Pons (tissue), 1 donor: Measurements from ENCODE around the gene TEX53.

Experiments used
- DNase-seq: peaks from one replicate; pipeline ENCODE4 v3.0.0-alpha.2; 2016; ENCODE audit warnings: low spot score

Gene TEX53

GRCh38 chr9:114657705-114658104 is at the start of gene TEX53:
TEX53 (minus strand) TSS chr9:114657805; CDS start chr9:114657774, 31 bp downstream.
- DNase-seq: no peak

DNA sequence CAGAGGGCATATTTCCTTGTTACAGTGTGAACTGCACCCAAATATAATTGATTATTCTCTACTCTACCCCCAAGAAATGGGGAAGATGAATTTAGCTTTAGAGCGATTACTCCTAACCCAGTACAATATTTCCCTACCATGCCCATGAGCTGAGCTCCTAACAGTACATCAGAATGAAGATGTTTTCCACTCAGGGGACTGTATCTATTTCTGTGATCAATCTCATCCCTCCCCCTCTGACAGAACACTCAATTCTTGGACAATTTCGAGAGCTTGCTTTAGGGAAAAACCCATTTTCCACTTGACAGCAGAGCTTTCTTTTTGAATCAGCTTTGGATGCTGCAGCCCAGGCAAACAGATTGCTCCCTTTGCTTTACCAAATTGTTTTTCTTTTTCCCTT is 49.1 kb upstream of the TEX53 start:
- DNase-seq: no peak

DNA sequence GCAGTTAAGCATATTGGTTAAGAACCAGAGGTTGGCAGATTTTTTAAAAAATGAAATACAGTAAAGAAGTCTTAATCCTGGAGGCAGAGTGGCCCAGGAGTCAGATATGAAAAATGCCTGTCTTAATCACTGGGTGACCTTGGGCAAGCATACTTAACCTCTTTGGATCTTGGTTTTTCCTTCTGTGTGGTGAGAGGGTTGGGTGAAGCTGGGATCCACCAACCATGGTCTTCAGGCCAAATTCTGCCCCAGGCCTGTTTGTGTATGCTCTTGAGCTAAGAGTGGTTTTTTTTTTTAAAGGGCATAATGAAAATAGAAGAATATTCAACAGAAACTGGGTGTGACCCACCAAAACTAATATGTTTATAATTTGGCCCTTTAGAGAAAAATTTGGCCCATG is 44.4 kb upstream of the TEX53 start:
- DNase-seq: no peak

DNA sequence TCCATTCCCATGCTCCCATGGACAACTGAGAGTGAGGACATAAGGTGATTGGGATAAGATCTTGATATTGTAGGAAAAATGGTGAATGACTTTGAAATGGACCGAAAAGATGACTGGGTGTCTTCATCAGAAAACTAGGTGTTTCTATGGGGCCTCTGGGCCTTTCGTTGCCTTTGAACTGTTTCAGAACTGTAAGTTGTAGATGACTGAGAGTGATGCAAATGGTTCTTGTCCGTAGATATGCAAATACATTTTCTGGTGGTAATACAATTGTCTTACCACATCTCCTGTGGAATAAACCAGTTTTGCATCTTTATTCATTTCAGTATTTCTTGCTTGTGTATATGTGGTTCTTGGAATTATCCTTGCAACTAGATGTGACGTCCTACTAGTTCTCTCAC is 40.3 kb upstream of the TEX53 start:
- DNase-seq: no peak

DNA sequence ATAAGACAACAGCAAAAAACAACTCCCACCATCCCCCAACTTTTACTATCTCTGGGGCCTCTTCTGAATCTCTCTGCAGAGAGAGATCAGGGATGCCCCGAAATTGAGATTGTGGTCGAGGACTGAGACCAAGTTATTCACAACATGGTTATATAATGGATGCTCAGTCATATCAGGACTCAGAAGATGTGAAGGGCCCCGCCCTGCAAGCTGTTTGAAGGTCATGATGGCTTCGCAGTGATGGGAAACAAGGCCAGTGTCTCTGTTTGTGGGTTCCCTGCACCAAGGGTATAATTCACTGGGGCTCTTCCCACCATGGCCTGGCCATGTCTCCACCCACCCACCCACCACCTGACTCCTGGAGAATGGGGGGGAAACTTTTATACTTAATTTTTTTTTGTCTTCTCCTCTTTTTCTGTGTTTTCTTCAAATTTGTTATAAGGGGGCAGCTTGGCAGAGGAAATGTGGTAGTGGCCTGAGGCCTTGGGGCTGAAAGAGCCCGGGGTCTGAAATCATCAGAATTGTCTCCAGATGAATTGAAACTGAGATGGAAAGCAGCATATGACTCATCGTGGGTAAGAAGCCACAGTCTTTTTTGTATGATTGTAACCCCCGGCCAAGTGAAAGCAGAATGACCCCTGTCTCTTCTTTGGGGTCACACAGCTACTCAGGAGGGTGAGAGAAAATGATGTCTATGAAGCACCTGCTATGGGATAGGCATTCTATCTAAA is 39.4 kb upstream of the TEX53 start:
- no peak for DNase-seq

- DNase-seq: no peak
These were observed 38.3 kb upstream of the TEX53 start for GRCh38 chr9:114695948-114696347.

- DNase-seq: no peak
These were observed 37.2 kb upstream of the TEX53 start for GRCh38 chr9:114694719-114695269.

- DNase-seq: no peak
These were observed 36.5 kb upstream of the TEX53 start for GRCh38 chr9:114694146-114694545.

DNA sequence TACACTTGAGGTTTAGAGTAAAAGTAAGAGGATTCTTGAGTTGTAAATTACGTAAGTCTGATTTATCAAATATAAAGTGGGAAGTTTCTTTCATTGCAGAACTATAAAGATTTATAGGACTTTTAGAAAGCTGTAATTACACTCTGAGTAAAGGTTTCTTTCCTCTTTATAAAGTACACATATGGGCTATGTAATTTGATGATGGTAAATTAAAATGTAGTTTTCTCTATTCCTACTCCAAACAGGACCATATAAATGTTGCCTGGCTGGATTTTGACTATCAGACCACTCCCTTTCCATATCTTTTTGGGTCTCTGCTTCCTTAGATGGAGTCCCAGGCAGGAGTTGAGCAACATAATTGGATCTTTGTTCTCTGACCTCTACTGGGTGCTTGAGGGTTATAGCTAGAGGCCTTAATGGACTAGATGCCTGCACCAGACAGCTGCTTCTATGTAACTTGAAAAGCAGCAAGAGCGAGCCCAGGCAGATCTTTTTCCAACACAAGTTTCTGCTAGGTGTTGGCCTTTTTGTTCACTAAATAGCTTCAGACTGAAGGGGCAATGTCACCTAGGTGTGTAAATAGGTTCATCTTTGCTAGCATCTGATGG is 35.7 kb upstream of the TEX53 start:
- no peak for DNase-seq

DNA sequence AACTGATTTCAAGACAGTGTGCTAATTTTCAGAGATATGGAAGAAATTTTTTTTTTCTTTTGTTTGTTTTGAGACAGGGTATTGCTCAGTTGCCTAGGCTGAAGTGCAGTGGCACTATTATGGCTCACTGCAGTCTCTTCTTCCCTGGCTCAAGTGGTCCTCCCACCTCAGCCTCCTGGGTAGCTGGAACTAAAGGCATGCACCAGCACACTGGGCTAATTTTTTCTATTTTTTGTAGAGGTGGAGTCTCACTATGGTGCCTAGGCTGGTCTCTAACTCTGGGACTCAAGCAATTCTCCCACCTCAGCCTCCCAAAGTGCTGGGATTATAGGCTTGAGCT is 34.3 kb upstream of the TEX53 start:
- no peak for DNase-seq

DNA sequence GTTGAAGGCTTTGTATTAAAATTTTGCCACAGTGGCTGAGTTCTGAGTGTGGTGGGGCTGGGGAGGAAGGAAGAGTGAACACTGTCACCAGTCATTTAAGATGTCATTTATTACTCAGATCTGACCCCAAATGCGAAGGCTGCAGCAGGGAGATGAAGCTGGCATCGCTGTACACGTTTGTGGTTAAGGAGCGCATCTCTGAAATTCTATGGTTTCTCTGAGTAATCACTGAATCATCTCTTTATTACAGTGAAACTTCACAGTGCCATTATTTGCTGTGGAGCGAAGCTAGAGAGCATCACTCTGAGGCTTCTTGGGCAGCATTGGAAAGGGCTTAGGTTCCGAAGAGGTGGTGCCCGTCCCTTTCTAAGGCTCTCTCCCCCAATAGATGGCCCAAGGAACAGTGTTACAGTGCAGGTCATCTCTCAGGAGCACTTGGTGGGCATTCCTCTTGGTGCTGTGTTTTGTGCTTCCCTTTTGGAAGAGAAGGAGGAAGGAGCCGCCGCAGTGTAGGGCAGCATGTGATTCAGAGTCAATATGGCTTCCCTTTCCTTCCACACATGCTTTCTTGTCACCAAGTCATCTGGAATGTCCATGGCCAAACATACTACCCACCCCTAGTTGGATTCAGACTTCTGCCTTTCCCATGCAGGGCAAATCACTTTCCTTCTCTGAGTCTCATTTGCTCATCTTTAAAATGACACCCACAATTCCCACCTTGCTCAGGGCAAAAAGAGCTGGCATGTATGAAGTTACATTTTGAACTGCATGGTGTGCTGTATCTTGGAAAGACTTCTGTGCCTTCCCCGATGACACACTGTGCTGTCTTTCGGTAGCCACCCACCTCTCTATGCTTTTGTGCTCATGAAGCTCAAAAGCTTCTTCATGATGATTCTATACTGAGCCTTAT is 33.7 kb upstream of the TEX53 start:
- DNase-seq: no peak

DNA sequence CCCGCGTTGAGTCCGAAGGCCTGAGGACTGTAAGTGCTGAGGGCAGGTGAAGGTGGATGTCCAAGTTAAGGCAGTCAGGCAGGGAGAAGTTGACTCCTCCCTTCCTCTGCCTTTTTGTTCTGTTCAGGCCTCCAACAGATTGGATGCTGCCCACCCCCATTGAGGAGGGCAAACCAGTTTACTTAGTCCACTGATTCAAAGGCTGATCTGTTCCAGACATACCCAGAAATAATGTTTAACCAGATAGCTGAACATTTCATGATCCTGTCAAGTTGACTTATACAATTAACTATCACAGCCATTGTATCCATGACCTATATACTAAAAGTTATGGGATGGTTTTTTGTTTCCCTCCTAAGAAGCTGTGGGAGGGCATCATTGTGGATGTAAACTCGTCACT is 32.7 kb upstream of the TEX53 start:
- DNase-seq: no peak

DNA sequence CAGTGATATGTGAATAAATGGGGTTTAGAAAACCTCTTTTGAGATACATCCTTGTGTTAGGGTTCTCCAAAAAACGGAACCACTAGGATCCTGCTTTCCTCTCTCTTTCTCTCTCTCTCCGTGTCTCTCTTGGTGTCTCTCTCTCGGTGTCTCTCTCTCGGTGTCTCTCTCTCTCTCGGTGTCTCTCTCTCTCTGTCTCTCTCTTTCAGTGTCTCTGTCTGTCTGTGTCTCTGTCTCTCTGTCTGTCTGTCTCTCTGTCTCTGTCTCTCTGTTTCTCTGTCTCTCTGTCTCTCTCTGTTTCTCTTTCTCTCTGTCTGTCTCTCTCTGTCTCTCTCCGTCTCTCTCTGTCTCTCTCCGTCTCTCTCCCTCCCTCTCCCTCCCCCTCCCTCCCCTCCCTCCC is 32.2 kb upstream of the TEX53 start:
- no peak for DNase-seq

DNA sequence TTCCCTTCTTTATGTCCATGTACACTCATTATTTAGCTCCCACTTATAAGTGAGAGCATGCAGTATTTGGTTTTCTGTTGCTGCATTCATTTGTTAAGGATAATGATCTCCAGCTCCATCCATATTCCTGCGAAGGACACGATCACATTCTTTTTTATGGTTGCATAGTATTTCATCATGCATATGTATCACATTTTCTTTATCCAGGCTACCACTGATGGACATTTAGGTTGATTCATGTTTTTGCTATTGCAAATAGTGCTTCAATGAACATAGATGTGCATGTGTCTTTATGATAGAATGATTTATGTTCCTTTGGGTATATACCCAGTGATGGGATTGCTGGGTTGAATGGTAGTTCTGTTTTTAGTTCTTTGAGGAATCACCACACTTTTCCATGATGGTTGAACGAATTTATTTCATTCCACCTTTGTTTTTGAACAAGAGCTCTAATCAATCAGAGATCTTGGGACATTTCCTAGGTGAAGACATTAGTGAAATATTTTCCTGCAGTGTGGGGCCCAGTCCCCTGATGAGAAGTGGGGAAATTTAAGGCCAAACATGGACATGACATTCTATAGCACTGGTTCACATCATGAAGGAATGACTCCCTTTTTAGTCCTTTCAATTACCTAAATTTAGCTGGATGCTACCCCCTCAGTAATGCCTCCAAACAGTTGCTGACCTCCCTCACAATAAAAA is 31.5 kb upstream of the TEX53 start:
- DNase-seq: no peak

DNA sequence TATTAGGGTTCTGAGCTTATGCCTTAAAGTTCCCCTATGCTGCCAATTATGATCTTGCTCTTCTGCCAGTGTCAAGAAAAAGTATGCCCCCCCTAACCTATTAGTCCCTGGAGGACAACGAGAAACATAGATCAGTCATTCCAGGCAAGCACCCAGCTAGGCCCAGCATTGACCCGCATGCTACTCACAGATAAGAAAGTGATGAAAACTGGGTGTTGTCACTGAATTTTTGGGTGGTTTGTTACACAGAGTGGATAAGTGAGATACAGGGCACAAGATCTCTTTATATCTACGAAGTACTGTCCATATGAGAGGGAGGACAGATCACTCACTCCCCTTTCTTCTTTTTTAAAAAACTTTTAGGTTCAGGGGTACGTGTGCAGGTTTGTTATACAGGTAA is 30.8 kb upstream of the TEX53 start:
- no peak for DNase-seq

DNA sequence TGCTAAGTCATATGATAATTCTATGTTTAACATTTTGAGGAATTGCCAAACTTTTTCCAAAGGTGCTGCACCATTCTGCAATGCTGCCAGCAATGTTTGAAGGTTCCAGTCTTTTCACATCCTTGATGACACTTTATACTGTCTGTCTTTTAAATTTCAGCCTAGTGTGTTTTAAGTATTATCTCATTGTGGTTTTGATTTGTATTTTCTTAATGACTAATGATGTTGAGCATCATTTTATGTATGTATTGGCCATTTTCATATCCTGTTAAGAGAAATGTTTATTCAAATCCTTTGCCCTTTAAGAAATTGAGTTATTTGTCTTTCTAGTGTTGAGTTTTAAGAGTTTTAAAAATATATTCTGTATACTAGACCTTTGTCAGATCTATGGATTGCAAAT is 29.4 kb upstream of the TEX53 start:
- no peak for DNase-seq

GRCh38 chr9:114685951-114686350 is 28.3 kb upstream of the TEX53 start:
- DNase-seq: no peak

GRCh38 chr9:114684036-114684435 is 26.4 kb upstream of the TEX53 start:
- no peak for DNase-seq

DNA sequence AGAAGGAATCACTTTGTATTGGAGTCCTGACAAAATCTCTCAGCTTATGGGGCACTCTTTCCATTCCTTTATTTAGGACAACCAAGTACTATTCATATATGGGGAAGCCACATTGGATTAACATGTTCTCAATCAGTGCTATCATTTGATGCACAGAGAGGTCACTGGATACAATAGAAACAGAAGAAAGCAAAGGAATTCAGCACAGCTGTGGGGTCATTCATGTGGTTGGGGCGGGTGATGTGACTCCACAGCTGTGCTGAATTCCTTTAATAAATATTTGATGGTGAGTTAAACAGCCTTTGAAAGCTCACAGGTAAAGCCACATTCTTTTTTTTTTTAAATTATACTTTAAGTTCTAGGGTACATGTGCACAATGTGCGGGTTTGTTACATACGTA is 25.2 kb upstream of the TEX53 start:
- DNase-seq: no peak

DNA sequence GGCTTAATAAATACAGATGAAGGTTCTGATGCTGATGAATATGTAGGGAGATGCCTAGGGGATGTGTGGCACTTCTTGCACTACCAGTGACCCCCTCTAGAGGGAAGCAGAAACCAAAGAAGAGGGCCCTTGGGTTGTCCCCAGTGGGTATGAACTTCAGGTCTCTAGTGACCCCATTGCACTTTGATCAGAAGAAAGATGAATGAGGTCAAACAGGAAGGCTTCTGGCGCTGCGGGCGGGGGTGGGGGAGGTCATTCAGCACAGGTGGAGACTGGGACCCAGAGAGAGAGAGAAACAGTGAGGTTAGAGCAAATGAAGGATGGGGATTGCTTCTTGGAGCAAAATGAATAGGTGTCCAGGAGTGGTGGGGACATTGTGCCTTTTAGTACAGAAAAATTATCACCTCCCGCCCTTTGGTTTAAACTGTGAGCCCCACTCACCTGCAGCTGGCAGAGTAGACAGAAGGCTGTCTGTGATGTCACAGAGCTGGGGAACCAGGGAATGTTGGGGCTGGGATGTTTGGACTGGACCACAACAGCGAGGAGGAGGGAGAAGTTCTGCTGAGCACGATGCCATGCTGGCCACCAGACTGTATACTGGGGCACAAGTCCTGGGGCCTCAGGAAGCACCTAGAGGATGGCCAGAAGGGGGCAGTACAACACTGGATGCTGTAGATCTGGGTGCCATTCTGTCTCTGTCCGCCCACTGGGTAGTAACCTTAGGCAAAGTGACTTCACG is 24.2 kb upstream of the TEX53 start, which contains the start of gene TEX48:
Gene TEX48 (minus strand): TSS at position 599 of the 739 bp plus-strand sequence. CDS start 10,469 bp downstream, outside the sequence.
- peak; percentile 79 for DNase-seq
